OCI-LY1 (cell line): ENCODE results near the gene SLC9C2.

Experiments used
- H2AFZ ChIP-seq: fragments of 200-600 bp; sonication (generic), shearing (Covaris generic); 2 replicates; pipeline ENCODE4 v1.6.0; 2014; ENCODE audit warnings: antibody characterized with exemption, mild to moderate bottlenecking, low read length
- H3F3A ChIP-seq: fragments of 200-600 bp; sonication (generic), shearing (Covaris generic); 2 replicates; pipeline ENCODE4 v1.6.0; 2014; ENCODE audit warnings: mild to moderate bottlenecking, antibody characterized with exemption, low read length, moderate library complexity; ENCODE audit not compliant: insufficient read depth
- H3K27ac ChIP-seq: fragments of 200-600 bp; sonication (generic); 2 replicates; pipeline ENCODE4 v1.5.1; 2014; ENCODE audit warnings: low read length, mixed run types, mild to moderate bottlenecking, low read depth; ENCODE audit not compliant: poor library complexity, severe bottlenecking
- H3K27me3 ChIP-seq: fragments of 200-600 bp; sonication (generic); 2 replicates; pipeline ENCODE4 v1.6.0; 2014; ENCODE audit warnings: antibody characterized with exemption, mild to moderate bottlenecking, low read length, moderate library complexity; ENCODE audit not compliant: insufficient read depth
- H3K36me3 ChIP-seq: fragments of 200-600 bp; sonication (generic); 2 replicates; pipeline ENCODE4 v1.6.1; 2014; ENCODE audit warnings: mild to moderate bottlenecking, antibody characterized with exemption, low read length, moderate library complexity, mixed read lengths; ENCODE audit not compliant: insufficient read depth
- H3K4me1 ChIP-seq: fragments of 200-600 bp; sonication (generic); 2 replicates; pipeline ENCODE4 v1.5.1; 2014; ENCODE audit warnings: mild to moderate bottlenecking, low read length, moderate library complexity; ENCODE audit not compliant: insufficient read depth, severe bottlenecking
- H3K4me2 ChIP-seq: fragments of 200-600 bp; sonication (generic), shearing (Covaris generic); 2 replicates; pipeline ENCODE4 v1.6.1; 2014; ENCODE audit warnings: low read length
- H3K4me3 ChIP-seq: fragments of 200-600 bp; sonication (generic); 2 replicates; pipeline ENCODE4 v1.5.1; 2014; ENCODE audit warnings: low read length, low read depth, mild to moderate bottlenecking, mixed read lengths; ENCODE audit not compliant: poor library complexity, severe bottlenecking
- H3K79me2 ChIP-seq: fragments of 200-600 bp; shearing (Covaris generic); 2 replicates; pipeline ENCODE4 v1.6.1; 2016; ENCODE audit warnings: mixed run types, low read length, mixed read lengths; ENCODE audit not compliant: insufficient read depth
- H3K9ac ChIP-seq: fragments of 200-600 bp; sonication (generic), shearing (Covaris generic); 2 replicates; pipeline ENCODE4 v1.6.1; 2014; ENCODE audit warnings: mild to moderate bottlenecking, low read length, mixed read lengths
- H3K9me2 ChIP-seq: fragments of 200-600 bp; sonication (generic), shearing (Covaris generic); 2 replicates; pipeline ENCODE4 v1.6.1; 2014; ENCODE audit warnings: low read depth, mild to moderate bottlenecking, low read length, mixed read lengths
- H3K9me3 ChIP-seq: fragments of 200-600 bp; shearing (Covaris generic); 2 replicates; pipeline ENCODE4 v1.6.1; 2014; ENCODE audit warnings: low read length, mixed read lengths
- H4K20me1 ChIP-seq: fragments of 200-600 bp; sonication (generic), shearing (Covaris generic); 2 replicates; pipeline ENCODE4 v1.6.0; 2016; ENCODE audit warnings: mild to moderate bottlenecking, low read length; ENCODE audit not compliant: insufficient read depth
- EZH2 ChIP-seq: fragments of 200-600 bp; sonication (generic), shearing (Covaris generic); IDR thresholded peaks from 2 replicates; pipeline ENCODE4 v1.8.0; 2017; ENCODE audit warnings: borderline replicate concordance, mixed run types, mild to moderate bottlenecking, antibody characterized with exemption, low read length, moderate library complexity, mixed read lengths
- TF ChIP-seq, protein P1 (sequence below): fragments of 200-600 bp; sonication (generic), shearing (Covaris generic); IDR thresholded peaks from 2 replicates; pipeline ENCODE4 v1.5.1; 2017; ENCODE audit warnings: mild to moderate bottlenecking, antibody characterized with exemption, low read length, moderate library complexity, mixed read lengths

SLC9C2 gene

DNA sequence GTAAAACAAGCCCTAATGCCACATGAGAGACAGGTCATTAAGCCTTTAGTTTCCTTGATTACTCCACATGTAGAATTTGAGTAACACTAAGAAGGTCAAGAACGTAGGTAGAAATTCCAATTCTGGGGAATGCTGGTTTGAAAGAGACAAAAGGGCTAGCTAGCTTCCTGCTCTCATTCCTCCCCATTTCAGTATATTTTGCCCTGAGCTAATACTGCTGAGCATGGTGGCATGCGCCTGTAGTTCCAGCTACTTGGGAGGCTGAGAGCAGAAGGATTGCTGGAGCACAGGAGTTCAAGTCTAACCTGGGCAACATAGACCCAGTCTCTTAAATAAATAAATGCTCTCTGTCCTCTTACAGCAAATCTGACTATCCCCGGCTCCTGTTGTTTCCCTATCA, 112.9 kb downstream of the SLC9C2 start:
- Histone ChIP-seq H3K9ac (no peak overlapping the region), H3K9me3 (0 out of 2 replicates have a peak, but pooled peaks cover 5% of the 10 kb centered on the region), H3K9me2 (no peaks in the 10 kb centered on the region), H2AFZ (no peak overlapping the region), H3K36me3 (peaks cover 39% of the 10 kb centered on the region), H3K27ac (no peak overlapping the region), H3F3A (no peaks in the 10 kb centered on the region), H3K4me3 (no peak overlapping the region), H3K27me3 (no peaks in the 10 kb centered on the region), H3K4me1 (no peaks in the 10 kb centered on the region), H4K20me1 (no peaks in the 10 kb centered on the region), H3K4me2 (no peak overlapping the region), H3K79me2 (no peaks in the 10 kb centered on the region)
- no peak for TF ChIP-seq EZH2
- TF ChIP-seq, protein P1, sequence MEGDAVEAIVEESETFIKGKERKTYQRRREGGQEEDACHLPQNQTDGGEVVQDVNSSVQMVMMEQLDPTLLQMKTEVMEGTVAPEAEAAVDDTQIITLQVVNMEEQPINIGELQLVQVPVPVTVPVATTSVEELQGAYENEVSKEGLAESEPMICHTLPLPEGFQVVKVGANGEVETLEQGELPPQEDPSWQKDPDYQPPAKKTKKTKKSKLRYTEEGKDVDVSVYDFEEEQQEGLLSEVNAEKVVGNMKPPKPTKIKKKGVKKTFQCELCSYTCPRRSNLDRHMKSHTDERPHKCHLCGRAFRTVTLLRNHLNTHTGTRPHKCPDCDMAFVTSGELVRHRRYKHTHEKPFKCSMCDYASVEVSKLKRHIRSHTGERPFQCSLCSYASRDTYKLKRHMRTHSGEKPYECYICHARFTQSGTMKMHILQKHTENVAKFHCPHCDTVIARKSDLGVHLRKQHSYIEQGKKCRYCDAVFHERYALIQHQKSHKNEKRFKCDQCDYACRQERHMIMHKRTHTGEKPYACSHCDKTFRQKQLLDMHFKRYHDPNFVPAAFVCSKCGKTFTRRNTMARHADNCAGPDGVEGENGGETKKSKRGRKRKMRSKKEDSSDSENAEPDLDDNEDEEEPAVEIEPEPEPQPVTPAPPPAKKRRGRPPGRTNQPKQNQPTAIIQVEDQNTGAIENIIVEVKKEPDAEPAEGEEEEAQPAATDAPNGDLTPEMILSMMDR, result no peak

DNA sequence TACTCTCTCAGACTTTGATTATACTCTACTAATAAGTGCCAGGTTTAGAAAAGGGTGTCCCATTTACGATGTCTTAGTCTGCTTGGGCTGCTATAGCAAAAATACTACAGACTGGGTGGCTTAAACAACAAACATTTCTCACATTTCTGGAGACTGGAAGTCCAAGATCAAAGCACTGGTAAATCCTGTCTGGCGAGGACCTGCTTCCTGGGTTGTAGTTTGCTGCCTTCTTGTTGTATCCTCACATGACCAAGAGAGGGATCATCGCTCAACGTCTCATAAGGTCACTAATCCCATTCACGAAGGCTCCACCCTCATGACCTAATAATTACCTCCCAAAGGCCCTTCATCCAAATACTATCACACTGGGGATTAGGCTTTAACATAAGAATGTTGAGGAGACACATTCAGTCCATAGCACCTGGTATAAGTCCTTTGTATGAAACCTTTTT, 113.7 kb downstream of the SLC9C2 start:
- Histone ChIP-seq H4K20me1 (no peaks in the 10 kb centered on the region), H3K27me3 (no peaks in the 10 kb centered on the region), H3K9ac (no peak overlapping the region), H3K9me2 (no peaks in the 10 kb centered on the region), H3F3A (no peaks in the 10 kb centered on the region), H2AFZ (no peak overlapping the region), H3K4me2 (no peak overlapping the region), H3K4me3 (no peak overlapping the region), H3K9me3 (0 out of 2 replicates have a peak, but pooled peaks cover 5% of the 10 kb centered on the region), H3K27ac (no peak overlapping the region), H3K36me3 (peaks cover 47% of the 10 kb centered on the region), H3K4me1 (no peaks in the 10 kb centered on the region), H3K79me2 (no peaks in the 10 kb centered on the region)
- TF ChIP-seq, protein P1, result no peak
- no peak for TF ChIP-seq EZH2

DNA sequence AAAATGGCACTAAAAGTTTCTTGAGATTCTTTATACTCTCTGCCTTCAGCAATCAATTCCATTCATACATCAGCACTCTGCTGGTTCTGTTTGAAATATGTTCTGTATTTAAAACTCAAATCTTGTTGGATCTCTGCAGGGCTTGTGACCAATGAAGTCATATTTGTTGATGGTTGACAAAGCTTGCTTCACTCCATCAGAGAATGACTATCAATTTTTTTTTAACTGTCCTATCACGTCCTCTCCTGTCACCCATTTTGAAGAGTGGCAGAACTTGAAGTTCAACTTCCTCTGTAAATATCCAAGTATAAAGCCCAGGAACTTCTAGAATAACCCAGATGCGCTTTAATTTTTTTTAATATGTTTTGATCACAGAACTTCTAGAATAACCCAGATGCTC, 114.9 kb downstream of the SLC9C2 start:
- no peaks in the 10 kb centered on the region for H3K9me2 ChIP-seq
- no peak overlapping the region for H3K4me2 ChIP-seq
- no peaks in the 10 kb centered on the region for H3K4me1 ChIP-seq
- no peaks in the 10 kb centered on the region for H3K79me2 ChIP-seq
- H3K36me3 ChIP-seq, result peaks cover 56% of the 10 kb centered on the region
- no peaks in the 10 kb centered on the region for H3F3A ChIP-seq
- TF ChIP-seq, protein P1, result no peak
- no peak overlapping the region for H3K27ac ChIP-seq
- no peak overlapping the region for H3K4me3 ChIP-seq
- H3K27me3 ChIP-seq, result no peaks in the 10 kb centered on the region
- H4K20me1 ChIP-seq, result no peaks in the 10 kb centered on the region
- no peak overlapping the region for H3K9ac ChIP-seq
- 0 out of 2 replicates have a peak, but pooled peaks cover 3% of the 10 kb centered on the region for H3K9me3 ChIP-seq
- no peak overlapping the region for H2AFZ ChIP-seq
